PC-3 (cell line): ENCODE measurements around the gene KSR2.

Experiments used
- CTCF ChIP-seq: fragments of 300-600 bp; sonication (generic); conservative IDR thresholded peaks from 2 replicates; pipeline ENCODE4 v1.5.1; 2017; ENCODE audit warnings: antibody characterized with exemption, low read depth, mild to moderate bottlenecking, low read length
- EZH2 ChIP-seq: fragments of 300-600 bp; sonication (generic); IDR thresholded peaks from one replicate; pipeline ENCODE4 v1.6.1; 2017; ENCODE audit warnings: antibody characterized with exemption, mild to moderate bottlenecking, low read length; ENCODE audit not compliant: unreplicated experiment

- TF ChIP-seq CTCF (no peak), EZH2 (no peak)
Observed at GRCh38 chr12:117499759-117500485, 468.9 kb downstream of the KSR2 start.
